Neuronal stem cell (in vitro differentiated cells): ENCODE results near the gene CBY1.

Experiments used
- DNase-seq: peaks from one replicate; pipeline ENCODE4 v3.0.0-alpha.2; 2013; ENCODE audit warnings: low spot score
- H2AFZ ChIP-seq: one replicate; pipeline ENCODE4 v1.6.1; 2013; ENCODE audit warnings: mild to moderate bottlenecking, low read length, inconsistent platforms
- H2AK5ac ChIP-seq: 2 replicates; pipeline ENCODE4 v1.6.1; 2013; ENCODE audit warnings: low read depth, mild to moderate bottlenecking, inconsistent platforms, low read length, moderate library complexity, mixed read lengths
- H2BK120ac ChIP-seq: 2 replicates; pipeline ENCODE4 v1.6.1; 2013; ENCODE audit warnings: low read depth, mild to moderate bottlenecking, inconsistent platforms, low read length, moderate library complexity, mixed read lengths
- H2BK12ac ChIP-seq: one replicate; pipeline ENCODE4 v1.6.1; 2013; ENCODE audit warnings: low read length, inconsistent platforms
- H2BK15ac ChIP-seq: 2 replicates; pipeline ENCODE4 v1.6.1; 2013; ENCODE audit warnings: mild to moderate bottlenecking, low read length, inconsistent platforms, mixed read lengths
- H2BK5ac ChIP-seq: one replicate; pipeline ENCODE4 v1.6.1; 2013; ENCODE audit warnings: inconsistent platforms, mild to moderate bottlenecking, low read length, moderate library complexity
- H3K14ac ChIP-seq: one replicate; pipeline ENCODE4 v1.6.1; 2013; ENCODE audit warnings: low read length, inconsistent platforms
- H3K18ac ChIP-seq: 2 replicates; pipeline ENCODE4 v1.6.1; 2013; ENCODE audit warnings: low read length, inconsistent platforms
- H3K23ac ChIP-seq: 2 replicates; pipeline ENCODE4 v1.6.1; 2013; ENCODE audit warnings: low read depth, mild to moderate bottlenecking, mixed read lengths, low read length, inconsistent platforms; ENCODE audit not compliant: poor library complexity
- H3K27ac ChIP-seq: replicated peaks from 3 replicates; pipeline ENCODE4 v1.5.1; 2013; ENCODE audit warnings: low read length, inconsistent platforms
- H3K27me3 ChIP-seq, 3 experiments: 2 replicates each; pipeline ENCODE4 v1.6.1; 2013; ENCODE audit warnings: low read length in 3 of 3, mild to moderate bottlenecking in 2 of 3, inconsistent platforms in 1 of 3, low read depth in 1 of 3, mixed read lengths in 1 of 3, moderate library complexity in 1 of 3; ENCODE audit not compliant: control insufficient read depth in 3 of 3, insufficient read depth in 3 of 3
- H3K36me3 ChIP-seq, 2 donors: replicated peaks in 1 of 2; 2 replicates each; pipeline ENCODE4 v1.6.1; 2013; ENCODE audit warnings: low read length in 2 of 2; ENCODE audit not compliant: control insufficient read depth in 2 of 2, insufficient read depth in 2 of 2
- H3K4ac ChIP-seq: 2 replicates; pipeline ENCODE4 v1.6.1; 2013; ENCODE audit warnings: inconsistent platforms, mild to moderate bottlenecking, low read length, moderate library complexity
- H3K4me1 ChIP-seq, 2 donors: 1 replicate in 1 of 2; 2 replicates in 1 of 2; pipeline ENCODE4 v1.6.1; 2013; ENCODE audit warnings: low read length in 2 of 2, low read depth in 1 of 2; ENCODE audit not compliant: control insufficient read depth in 2 of 2, insufficient read depth in 1 of 2
- H3K4me2 ChIP-seq: one replicate; pipeline ENCODE4 v1.6.1; 2013; ENCODE audit warnings: mild to moderate bottlenecking, low read length, inconsistent platforms; ENCODE audit not compliant: insufficient read depth, poor library complexity, severe bottlenecking
- H3K4me3 ChIP-seq, 2 donors: 2 replicates each; pipeline ENCODE4 v1.5.1; 2013; ENCODE audit warnings: low read length in 2 of 2, mild to moderate bottlenecking in 2 of 2, inconsistent platforms in 1 of 2, moderate library complexity in 1 of 2
- H3K79me1 ChIP-seq: one replicate; pipeline ENCODE4 v1.6.1; 2013; ENCODE audit warnings: low read depth, mild to moderate bottlenecking, inconsistent platforms, low read length, moderate library complexity
- H3K9ac ChIP-seq: one replicate; pipeline ENCODE4 v1.6.1; 2013; ENCODE audit warnings: mild to moderate bottlenecking, low read depth, low read length, inconsistent platforms; ENCODE audit not compliant: poor library complexity
- H3K9me3 ChIP-seq, 2 donors: replicated peaks in 1 of 2; 2 replicates each; pipeline versions ENCODE3 to v1.6.1; 2013; ENCODE audit warnings: low read length in 2 of 2, mild to moderate bottlenecking in 2 of 2, inconsistent platforms in 1 of 2, low read depth in 1 of 2, mixed read lengths in 1 of 2, moderate library complexity in 1 of 2; ENCODE audit not compliant: control insufficient read depth in 2 of 2, insufficient read depth in 1 of 2
- H4K8ac ChIP-seq: one replicate; pipeline ENCODE4 v1.6.1; 2013; ENCODE audit warnings: low read depth, mild to moderate bottlenecking, inconsistent platforms, low read length, moderate library complexity
- H4K91ac ChIP-seq: one replicate; pipeline ENCODE4 v1.6.1; 2013; ENCODE audit warnings: low read length, low read depth, mild to moderate bottlenecking, inconsistent platforms; ENCODE audit not compliant: poor library complexity
- WGBS, 2 donors: extraction: QIAGEN DNeasy Blood & Tissue Kit; methylation state at CpG; one replicate each; pipeline ENCODE4 v1.1.7; 2013; ENCODE audit warnings: missing lambda C conversion rate in 2 of 2, mixed read lengths in 1 of 2; ENCODE audit not compliant: insufficient read length in 2 of 2, insufficient replicate concordance in 1 of 2; ENCODE audit errors: extremely low coverage in 2 of 2; 5-methylcytosine and 5-hydroxymethylcytosine counted together

CBY1 gene

DNA sequence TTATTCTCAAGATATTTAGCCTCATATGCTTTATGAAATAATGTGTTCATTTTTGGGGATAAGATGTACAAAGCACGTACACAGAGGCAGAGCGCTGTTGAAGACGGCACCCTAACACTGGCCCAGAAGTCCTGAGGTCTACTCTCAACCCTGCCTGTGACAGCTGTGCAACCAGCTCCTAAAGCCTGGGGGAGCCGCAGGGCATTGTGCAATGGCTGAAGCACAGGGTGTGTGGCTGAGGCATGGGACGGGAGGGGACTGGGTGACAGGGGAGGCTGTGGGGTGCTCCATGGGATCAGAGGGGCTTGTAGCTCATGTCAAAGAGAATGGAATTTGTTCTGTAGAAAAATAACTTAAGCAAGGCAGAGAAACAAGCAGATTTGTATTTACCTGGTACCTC, 28.0 kb upstream of the CBY1 start:
- Histone ChIP-seq H2BK12ac (no peak overlapping the region), H3K23ac (no peak overlapping the region), H2AFZ (no peak overlapping the region), H3K27me3 (no peaks in the 10 kb centered on the region), H4K8ac (no peak overlapping the region), H2BK5ac (no peak overlapping the region), H3K4me3 (no peak overlapping the region), H3K36me3 (peaks cover 26 to 59% of the 10 kb centered on the region in 2 donors), H3K9me3 (no peaks in the 10 kb centered on the region), H2BK15ac (no peak overlapping the region), H3K18ac (no peak overlapping the region), H3K9ac (no peak overlapping the region), H3K4me2 (no peak overlapping the region), H3K14ac (no peak overlapping the region), H3K4me1 (peaks cover 0 to 3% of the 10 kb centered on the region in 2 donors), H4K91ac (no peak overlapping the region), H3K79me1 (no peaks in the 10 kb centered on the region), H3K4ac (no peak overlapping the region), H2AK5ac (no peak overlapping the region), H3K27ac (no peak overlapping the region), H2BK120ac (no peak overlapping the region)
- no peak for DNase-seq
- no CpG with 5 or more reads among the region's 5 CpGs for WGBS, 2 donors

DNA sequence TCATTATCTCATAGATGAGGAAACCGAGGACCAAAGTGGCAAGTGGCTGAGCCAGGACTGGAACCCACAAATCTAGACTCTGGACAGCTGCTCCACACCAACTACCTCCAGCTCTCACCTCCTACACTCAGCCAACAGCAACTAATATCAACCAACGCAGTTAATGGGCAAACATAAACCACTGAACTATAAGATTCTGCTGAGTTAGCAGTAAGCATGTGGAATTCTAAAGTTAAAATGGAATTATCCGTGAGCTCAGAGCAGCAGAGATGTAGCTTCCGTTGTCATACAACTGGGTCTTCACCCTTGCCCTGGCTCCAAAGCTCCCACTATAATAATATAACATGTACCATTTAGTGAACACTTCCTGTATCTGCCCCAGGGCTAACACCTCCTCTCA, 27.3 kb upstream of the CBY1 start:
- Histone ChIP-seq H3K9ac (no peak overlapping the region), H2BK12ac (no peak overlapping the region)
- DNase-seq = no peak

GRCh38 chr22:38631724-38632123, 24.7 kb upstream of the CBY1 start:
- no peak overlapping the region for H3K9ac ChIP-seq
- no peak overlapping the region for H2BK120ac ChIP-seq
- H3K4ac ChIP-seq = no peak overlapping the region
- H2AFZ ChIP-seq = no peak overlapping the region
- H3K27ac ChIP-seq = no peak overlapping the region
- H2BK12ac ChIP-seq = no peak overlapping the region
- H3K4me3 ChIP-seq = no peak overlapping the region
- H2AK5ac ChIP-seq = no peak overlapping the region
- no peak overlapping the region for H3K14ac ChIP-seq
- H4K91ac ChIP-seq = no peak overlapping the region
- peaks cover 33 to 71% of the 10 kb centered on the region in 2 donors for H3K36me3 ChIP-seq
- H2BK15ac ChIP-seq = no peak overlapping the region
- no peaks in the 10 kb centered on the region for H3K4me1 ChIP-seq
- H3K27me3 ChIP-seq = no peaks in the 10 kb centered on the region
- no peak overlapping the region for H3K18ac ChIP-seq
- H3K79me1 ChIP-seq = no peaks in the 10 kb centered on the region
- no peak overlapping the region for H3K23ac ChIP-seq
- WGBS, 2 donors = no CpG with 5 or more reads among the region's 9 CpGs
- no peak overlapping the region for H4K8ac ChIP-seq
- no peak overlapping the region for H2BK5ac ChIP-seq
- DNase-seq = no peak
- H3K4me2 ChIP-seq = no peak overlapping the region
- H3K9me3 ChIP-seq = no peaks in the 10 kb centered on the region

More for the DNA sequence above, 27.3 kb upstream of the CBY1 start:
- Histone ChIP-seq H4K8ac (no peak overlapping the region), H2BK120ac (no peak overlapping the region), H3K14ac (no peak overlapping the region), H3K4ac (no peak overlapping the region), H3K36me3 (peaks cover 26 to 61% of the 10 kb centered on the region in 2 donors), H2BK5ac (no peak overlapping the region), H3K4me3 (no peak overlapping the region), H3K9me3 (no peaks in the 10 kb centered on the region), H2BK15ac (no peak overlapping the region), H3K79me1 (no peaks in the 10 kb centered on the region), H3K4me2 (no peak overlapping the region), H3K18ac (no peak overlapping the region), H3K23ac (no peak overlapping the region), H3K27ac (no peak overlapping the region), H3K27me3 (no peaks in the 10 kb centered on the region), H3K4me1 (peaks cover 0 to 3% of the 10 kb centered on the region in 2 donors), H2AFZ (no peak overlapping the region), H2AK5ac (no peak overlapping the region), H4K91ac (no peak overlapping the region)
- WGBS, 2 donors = no CpG with 5 or more reads among the region's 4 CpGs

DNA sequence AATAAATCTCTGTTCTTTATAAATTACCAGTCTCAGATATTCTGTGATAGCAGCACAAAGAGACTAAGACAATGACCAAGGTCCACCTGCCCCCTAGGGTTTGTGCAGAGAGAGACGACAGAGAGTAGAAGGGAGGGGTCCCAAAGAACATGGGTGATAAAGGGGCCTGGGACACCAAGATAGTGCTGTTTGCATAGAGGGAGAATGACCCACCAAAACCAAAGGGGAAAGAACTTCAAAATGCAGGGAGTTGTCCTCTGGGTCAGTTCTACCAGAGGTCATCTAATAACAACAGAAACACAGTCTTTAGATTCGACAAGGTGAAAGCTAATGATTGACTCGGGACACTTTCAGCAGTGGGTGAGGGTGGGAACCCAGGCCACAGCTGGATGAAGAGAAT, 23.9 kb upstream of the CBY1 start:
- Histone ChIP-seq H3K14ac (no peak overlapping the region), H2BK12ac (no peak overlapping the region), H3K23ac (no peak overlapping the region), H2BK5ac (no peak overlapping the region), H3K18ac (no peak overlapping the region), H3K36me3 (peaks cover 36 to 77% of the 10 kb centered on the region in 2 donors), H3K4ac (no peak overlapping the region), H4K8ac (no peak overlapping the region), H3K9ac (peak overlapping the region; percentile 53), H2AFZ (no peak overlapping the region), H2AK5ac (no peak overlapping the region), H3K4me3 (no peak overlapping the region), H3K9me3 (no peaks in the 10 kb centered on the region), H2BK120ac (no peak overlapping the region), H2BK15ac (no peak overlapping the region), H3K4me2 (no peak overlapping the region), H3K27ac (no peak overlapping the region), H3K27me3 (no peaks in the 10 kb centered on the region), H3K4me1 (no peaks in the 10 kb centered on the region), H4K91ac (no peak overlapping the region), H3K79me1 (no peaks in the 10 kb centered on the region)
- no CpG with 5 or more reads among the region's 3 CpGs for WGBS, 2 donors
- DNase-seq = no peak
